Measurements from ENCODE around the gene ECM1.

ECM1 gene

DNA sequence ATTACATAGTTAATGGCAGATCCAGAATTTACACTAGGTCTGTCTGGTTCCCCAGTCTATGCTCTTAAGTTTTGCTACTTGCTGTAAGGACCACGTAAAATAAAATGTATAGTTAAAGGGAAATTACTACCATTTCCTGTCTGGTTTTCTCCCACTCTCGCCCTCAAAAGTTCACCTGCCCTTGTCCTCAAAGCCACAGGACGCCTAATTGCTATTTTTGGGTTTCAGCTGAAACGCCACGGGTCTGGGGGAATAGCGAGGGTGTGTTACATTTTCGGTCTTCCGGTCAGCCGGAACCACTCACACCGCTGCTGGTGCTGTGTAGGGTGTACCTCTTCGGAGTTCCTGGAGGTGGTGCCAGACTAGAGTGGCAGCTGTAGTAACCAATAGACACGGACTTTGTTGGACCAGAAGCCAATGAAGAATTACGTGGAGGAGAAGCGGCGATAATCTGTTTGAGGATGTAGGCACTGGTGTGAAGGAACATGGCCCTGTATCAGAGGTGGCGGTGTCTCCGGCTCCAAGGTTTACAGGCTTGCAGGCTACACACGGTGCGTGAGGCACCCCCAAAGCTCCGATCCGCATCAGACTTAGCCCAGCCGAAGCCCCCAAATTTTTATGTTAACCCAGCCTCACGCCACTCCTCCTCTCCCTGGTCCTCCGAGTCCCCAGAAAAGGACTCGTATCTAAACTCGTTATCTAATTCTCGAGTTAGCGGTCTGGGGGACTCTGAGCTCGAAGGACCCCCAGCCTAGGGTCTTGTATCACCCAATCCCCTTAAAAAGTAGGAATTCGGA, 20.7 kb upstream of the ECM1 start, which contains the start of gene TARS2:
TSS of gene TARS2 (plus strand) at position 454 of the 797 bp plus-strand sequence. CDS start at position 486, 32 bp downstream.
- Histone ChIP-seq H3K36me3 (ENCODE audit: low read depth) (peaks cover 35% of the 10 kb centered on the region), H3K4me1 (ENCODE audit: insufficient read depth, poor library complexity, severe bottlenecking) (peaks cover 11% of the 10 kb centered on the region), H3K27me3 (ENCODE audit: insufficient read depth, poor library complexity, severe bottlenecking) (no peaks in the 10 kb centered on the region), H3K4me3 (ENCODE audit: severe bottlenecking) (peak within 1 kb of the TSS; percentile 53), H3K27ac (ENCODE audit: poor library complexity, severe bottlenecking) (peak within 1 kb of the TSS; percentile 37), H3K9me3 (ENCODE audit: severe bottlenecking) (no peaks in the 10 kb centered on the region)
- TF ChIP-seq, protein P1, sequence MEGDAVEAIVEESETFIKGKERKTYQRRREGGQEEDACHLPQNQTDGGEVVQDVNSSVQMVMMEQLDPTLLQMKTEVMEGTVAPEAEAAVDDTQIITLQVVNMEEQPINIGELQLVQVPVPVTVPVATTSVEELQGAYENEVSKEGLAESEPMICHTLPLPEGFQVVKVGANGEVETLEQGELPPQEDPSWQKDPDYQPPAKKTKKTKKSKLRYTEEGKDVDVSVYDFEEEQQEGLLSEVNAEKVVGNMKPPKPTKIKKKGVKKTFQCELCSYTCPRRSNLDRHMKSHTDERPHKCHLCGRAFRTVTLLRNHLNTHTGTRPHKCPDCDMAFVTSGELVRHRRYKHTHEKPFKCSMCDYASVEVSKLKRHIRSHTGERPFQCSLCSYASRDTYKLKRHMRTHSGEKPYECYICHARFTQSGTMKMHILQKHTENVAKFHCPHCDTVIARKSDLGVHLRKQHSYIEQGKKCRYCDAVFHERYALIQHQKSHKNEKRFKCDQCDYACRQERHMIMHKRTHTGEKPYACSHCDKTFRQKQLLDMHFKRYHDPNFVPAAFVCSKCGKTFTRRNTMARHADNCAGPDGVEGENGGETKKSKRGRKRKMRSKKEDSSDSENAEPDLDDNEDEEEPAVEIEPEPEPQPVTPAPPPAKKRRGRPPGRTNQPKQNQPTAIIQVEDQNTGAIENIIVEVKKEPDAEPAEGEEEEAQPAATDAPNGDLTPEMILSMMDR (IDR thresholded peaks at IDR 0.05; ENCODE audit: poor library complexity, severe bottlenecking) = no peak
- ATAC-seq (ENCODE audit: low read depth) (peak; percentile 99), DNase-seq (ENCODE audit: low spot score) (peak; percentile 89)

DNA sequence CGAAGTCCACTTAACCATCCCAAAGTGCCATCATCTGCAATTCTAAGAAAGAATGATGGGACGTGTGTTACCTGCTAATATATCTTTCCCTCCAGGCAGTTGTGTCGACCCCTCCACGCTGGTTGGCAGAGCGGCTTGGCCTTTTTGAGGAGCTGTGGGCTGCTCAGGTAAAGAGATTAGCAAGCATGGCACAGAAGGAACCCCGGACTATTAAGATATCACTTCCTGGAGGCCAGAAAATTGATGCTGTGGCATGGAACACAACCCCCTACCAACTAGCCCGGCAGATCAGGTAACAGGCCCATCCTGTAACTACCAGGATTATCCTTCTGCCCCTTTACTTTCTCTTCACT, 20.2 kb upstream of the ECM1 start:
- Histone ChIP-seq H3K4me3 (ENCODE audit: severe bottlenecking) (peak overlapping the region; percentile 53), H3K4me1 (ENCODE audit: insufficient read depth, poor library complexity, severe bottlenecking) (peaks cover 11% of the 10 kb centered on the region), H3K36me3 (ENCODE audit: low read depth) (peaks cover 39% of the 10 kb centered on the region), H3K27ac (ENCODE audit: poor library complexity, severe bottlenecking) (peak overlapping the region; percentile 37), H3K27me3 (ENCODE audit: insufficient read depth, poor library complexity, severe bottlenecking) (no peaks in the 10 kb centered on the region), H3K9me3 (ENCODE audit: severe bottlenecking) (no peaks in the 10 kb centered on the region)
- TF ChIP-seq, protein P1 (IDR thresholded peaks at IDR 0.05; ENCODE audit: poor library complexity, severe bottlenecking) = no peak
- DNase-seq (ENCODE audit: low spot score) (no peak), ATAC-seq (ENCODE audit: low read depth) (no peak)

DNA sequence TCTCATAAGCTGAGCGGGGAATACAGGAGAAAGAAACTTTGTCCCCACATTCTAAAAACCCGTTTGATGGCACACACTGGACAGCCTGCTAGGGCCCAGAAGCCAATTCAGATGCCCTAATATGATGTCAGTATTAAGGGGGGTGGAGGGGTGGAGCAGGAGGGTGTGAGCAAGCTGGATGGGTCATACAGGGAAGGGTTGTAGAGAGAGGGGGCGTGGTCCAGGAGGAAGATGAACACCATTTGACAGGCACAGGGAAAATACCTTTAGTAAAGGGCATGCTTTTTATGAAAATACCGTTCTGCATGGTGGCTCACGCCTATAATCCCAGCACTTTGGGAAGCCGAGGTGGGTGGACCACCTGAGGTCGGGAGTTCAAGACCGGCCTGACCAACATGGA, 14.7 kb upstream of the ECM1 start:
- no peak overlapping the region for H3K27ac ChIP-seq (ENCODE audit: poor library complexity, severe bottlenecking)
- peaks cover 2% of the 10 kb centered on the region for H3K4me1 ChIP-seq (ENCODE audit: insufficient read depth, poor library complexity, severe bottlenecking)
- H3K9me3 ChIP-seq (ENCODE audit: severe bottlenecking) = no peaks in the 10 kb centered on the region
- DNase-seq (ENCODE audit: low spot score) (no peak), ATAC-seq (ENCODE audit: low read depth) (no peak)
- no peaks in the 10 kb centered on the region for H3K27me3 ChIP-seq (ENCODE audit: insufficient read depth, poor library complexity, severe bottlenecking)
- TF ChIP-seq, protein P1 (IDR thresholded peaks at IDR 0.05; ENCODE audit: poor library complexity, severe bottlenecking) = no peak
- H3K4me3 ChIP-seq (ENCODE audit: severe bottlenecking) = no peak overlapping the region
- H3K36me3 ChIP-seq (ENCODE audit: low read depth) = peaks cover 70% of the 10 kb centered on the region

DNA sequence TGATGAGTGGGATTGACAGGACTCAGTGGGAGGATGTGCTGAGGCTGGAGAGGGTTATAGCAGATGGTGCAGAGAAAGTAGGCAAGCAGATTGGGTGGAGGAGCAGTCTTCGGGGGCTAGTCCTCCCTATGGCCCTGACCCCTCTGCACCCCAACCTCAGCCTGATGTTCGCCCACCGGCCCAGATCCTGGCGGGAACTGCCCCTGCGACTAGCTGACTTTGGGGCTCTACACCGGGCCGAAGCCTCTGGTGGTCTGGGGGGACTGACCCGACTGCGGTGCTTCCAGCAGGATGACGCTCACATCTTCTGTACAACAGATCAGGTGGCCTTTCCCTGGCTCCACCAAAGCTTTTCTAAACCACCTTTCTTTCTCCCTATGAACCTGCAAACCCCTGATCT, 9.6 kb upstream of the ECM1 start:
- DNase-seq (ENCODE audit: low spot score) (no peak), ATAC-seq (ENCODE audit: low read depth) (no peak)
- no peaks in the 10 kb centered on the region for H3K9me3 ChIP-seq (ENCODE audit: severe bottlenecking)

More for the DNA sequence above, 9.6 kb upstream of the ECM1 start:
- no peaks in the 10 kb centered on the region for H3K4me1 ChIP-seq (ENCODE audit: insufficient read depth, poor library complexity, severe bottlenecking)
- no peak overlapping the region for H3K27ac ChIP-seq (ENCODE audit: poor library complexity, severe bottlenecking)
- TF ChIP-seq, protein P1 (IDR thresholded peaks at IDR 0.05; ENCODE audit: poor library complexity, severe bottlenecking) = no peak
- peaks cover 57% of the 10 kb centered on the region for H3K36me3 ChIP-seq (ENCODE audit: low read depth)
- H3K27me3 ChIP-seq (ENCODE audit: insufficient read depth, poor library complexity, severe bottlenecking) = no peaks in the 10 kb centered on the region
- no peak overlapping the region for H3K4me3 ChIP-seq (ENCODE audit: severe bottlenecking)
